Uterus (tissue), 2 donors: ENCODE results near the gene CYP26C1.

Experiments used
- POLR2A ChIP-seq, 2 donors: fragments of 450-650 bp; IDR thresholded peaks; one replicate each; pipeline ENCODE4 v1.6.1; 2016; ENCODE audit warnings: antibody characterized with exemption in 2 of 2, mild to moderate bottlenecking in 1 of 2, moderate library complexity in 1 of 2
- TF ChIP-seq, protein P1 (sequence below), 4 experiments: fragments of 200-600 bp in 2 of 4; fragments of 450-650 bp in 2 of 4; sonication (generic) in 2 of 4; IDR thresholded peaks; one replicate each; pipeline ENCODE4 v1.5.1; 2016 to 2019; ENCODE audit warnings: antibody characterized with exemption in 4 of 4, mild to moderate bottlenecking in 2 of 4, moderate library complexity in 1 of 4

DNA sequence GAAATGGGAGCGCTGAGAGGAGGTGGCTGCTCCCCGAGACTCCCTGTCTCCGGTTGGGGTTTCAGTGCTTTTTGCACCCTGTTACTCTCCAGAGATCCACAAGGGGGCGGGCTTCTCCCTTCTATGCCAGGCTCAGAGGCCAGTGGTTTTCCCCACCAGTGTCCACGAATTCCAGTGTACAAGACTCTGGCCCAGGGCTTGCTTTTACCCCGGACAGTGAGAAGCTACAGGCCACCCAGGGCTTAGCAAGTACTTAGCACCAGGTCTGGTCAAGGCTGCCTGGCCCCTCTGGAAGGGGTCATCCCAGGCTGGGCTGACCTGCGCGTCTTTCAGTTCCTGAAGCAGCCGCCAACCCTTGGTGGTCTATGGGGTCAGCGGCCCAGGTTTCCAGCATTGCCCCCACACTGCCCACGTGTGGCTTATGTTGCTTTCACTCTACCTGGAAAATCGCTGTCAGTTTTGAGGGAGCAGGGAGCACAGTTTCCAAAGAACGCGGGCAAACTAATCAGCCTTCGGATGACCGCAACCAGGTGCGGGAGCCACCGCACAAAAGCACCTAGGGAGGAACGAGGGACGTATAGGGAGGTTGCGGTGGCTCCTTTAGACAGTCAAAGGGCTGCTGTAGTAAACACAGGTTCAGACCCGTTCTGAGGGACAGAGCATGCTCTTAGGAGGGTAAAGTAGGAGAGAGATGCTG, 19.9 kb downstream of the CYP26C1 start:
- TF ChIP-seq, protein P1, sequence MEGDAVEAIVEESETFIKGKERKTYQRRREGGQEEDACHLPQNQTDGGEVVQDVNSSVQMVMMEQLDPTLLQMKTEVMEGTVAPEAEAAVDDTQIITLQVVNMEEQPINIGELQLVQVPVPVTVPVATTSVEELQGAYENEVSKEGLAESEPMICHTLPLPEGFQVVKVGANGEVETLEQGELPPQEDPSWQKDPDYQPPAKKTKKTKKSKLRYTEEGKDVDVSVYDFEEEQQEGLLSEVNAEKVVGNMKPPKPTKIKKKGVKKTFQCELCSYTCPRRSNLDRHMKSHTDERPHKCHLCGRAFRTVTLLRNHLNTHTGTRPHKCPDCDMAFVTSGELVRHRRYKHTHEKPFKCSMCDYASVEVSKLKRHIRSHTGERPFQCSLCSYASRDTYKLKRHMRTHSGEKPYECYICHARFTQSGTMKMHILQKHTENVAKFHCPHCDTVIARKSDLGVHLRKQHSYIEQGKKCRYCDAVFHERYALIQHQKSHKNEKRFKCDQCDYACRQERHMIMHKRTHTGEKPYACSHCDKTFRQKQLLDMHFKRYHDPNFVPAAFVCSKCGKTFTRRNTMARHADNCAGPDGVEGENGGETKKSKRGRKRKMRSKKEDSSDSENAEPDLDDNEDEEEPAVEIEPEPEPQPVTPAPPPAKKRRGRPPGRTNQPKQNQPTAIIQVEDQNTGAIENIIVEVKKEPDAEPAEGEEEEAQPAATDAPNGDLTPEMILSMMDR (IDR thresholded peaks at IDR 0.05) = peak; percentile 40 to 61 (median 52)
- TF ChIP-seq POLR2A (IDR thresholded peaks at IDR 0.05) = no peak
